Measurements from ENCODE around the gene CNOT6.

Gene CNOT6

GRCh38 chr5:180622910-180623309 is 128.7 kb downstream of the CNOT6 start:
- no peak for DNase-seq (ENCODE audit: low read depth)

- DNase-seq (ENCODE audit: low read depth): no peak
Measured at GRCh38 chr5:180623411-180623834, 129.2 kb downstream of the CNOT6 start.

GRCh38 chr5:180623844-180624243 is 129.7 kb downstream of the CNOT6 start:
- no peak for DNase-seq (ENCODE audit: low read depth)

GRCh38 chr5:180624587-180624986 is 130.4 kb downstream of the CNOT6 start:
- DNase-seq (ENCODE audit: low read depth): no peak

- DNase-seq (ENCODE audit: low read depth): no peak
Measured at GRCh38 chr5:180625125-180625790, 131.1 kb downstream of the CNOT6 start.

GRCh38 chr5:180625791-180626660 is 131.8 kb downstream of the CNOT6 start:
- no peak for DNase-seq (ENCODE audit: low read depth)

- DNase-seq (ENCODE audit: low read depth): no peak
Measured at GRCh38 chr5:180626661-180627385, 132.6 kb downstream of the CNOT6 start.

GRCh38 chr5:180627386-180628120 is 133.4 kb downstream of the CNOT6 start:
- no peak for DNase-seq (ENCODE audit: low read depth)
